Measurements from ENCODE around the gene AQP6.

DNA sequence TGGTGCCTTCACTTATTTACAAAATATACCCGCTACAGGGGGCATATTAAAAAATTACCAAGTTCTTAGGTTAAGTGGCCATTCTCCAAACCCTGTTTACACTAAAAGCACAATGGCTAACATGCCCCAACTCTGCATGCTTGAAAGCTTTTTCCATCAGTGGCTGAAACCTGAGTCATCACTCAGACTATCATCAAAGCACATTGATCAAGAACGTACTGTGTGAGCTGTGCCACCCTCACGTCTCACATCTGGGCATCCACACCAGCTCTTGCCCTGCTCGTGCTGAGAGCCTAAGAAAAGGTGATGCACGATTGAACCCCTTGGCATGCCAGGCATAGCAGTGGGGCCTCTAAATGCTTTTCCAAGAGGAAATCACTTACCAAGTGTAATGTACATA is 13.2 kb downstream of the AQP6 start:
- TF ChIP-seq GATA2 (IDR thresholded peaks at IDR 0.05; ENCODE audit: low read depth, low read length) (no peak), GATA3 (IDR thresholded peaks at IDR 0.05; ENCODE audit: low read depth, low read length) (no peak)

Data from SH-SY5Y (cell line).